HepG2 (cell line): ENCODE data around the gene ANKS1B. TPM values are rescaled to one million over a fixed set of nuclear protein-coding genes. Genes with fewer than 3 reads are reported as not detected.

Source experiments
- ATAC-seq: fragments of 200-7000 bp; cut with Tn5 transposase; 3 replicates; pipeline ENCODE4 v1.9.1; 2020; ENCODE audit warnings: mild to moderate bottlenecking, moderate library complexity
- BruUV-seq: library from RNA; stranded (reverse); fragments of 400-500 nt; replicated peaks from 2 replicates; lab custom pipeline; 2021; lab: Mats Ljungman, UMichigan
- CTCF ChIA-PET: fragments of 300-600 bp; formaldehyde crosslinking; extraction: SDS; loops from one replicate; lab custom pipeline; 2021; ENCODE audit warnings: low total read pairs, inconsistent platforms, low intra/inter-chr PET ratio; lab: Yijun Ruan, JAX
- POLR2A ChIA-PET: fragments of 350-600 bp; sonication (Branson Sonifier 250); formaldehyde crosslinking; loops from one replicate; lab custom pipeline; 2020; ENCODE audit warnings: antibody characterized with exemption, inconsistent platforms; lab: Yijun Ruan, JAX
- DNase-seq: peaks from one replicate; pipeline ENCODE4 v3.0.0-alpha.2; 2015; ENCODE audit warnings: low spot score
- FAIRE-seq: peaks from 3 replicates; lab custom pipeline; 2011; peaks lifted over from hg19 to GRCh38; lab: Jason Lieb, UNC
- H2AFZ ChIP-seq: one replicate; pipeline ENCODE4 v1.6.1; 2011; ENCODE audit warnings: low read length, inconsistent platforms
- H3K27ac ChIP-seq: fragments of 300-600 bp; 3 replicates; pipeline ENCODE4 v1.8.0; 2011; ENCODE audit warnings: mixed run types, mild to moderate bottlenecking, mixed read lengths, low read length, inconsistent platforms; ENCODE audit not compliant: insufficient read depth; ENCODE audit errors: extremely low read length
- H3K27me3 ChIP-seq, 2 experiments: fragments of 200-600 bp in 1 of 2; 2 replicates in 1 of 2; 3 replicates in 1 of 2; pipeline versions ENCODE4 v1.6.0 to v1.8.0; 2011; ENCODE audit warnings: low read length in 2 of 2, mild to moderate bottlenecking in 2 of 2, moderate library complexity in 2 of 2, inconsistent platforms in 1 of 2; ENCODE audit not compliant: insufficient read depth in 2 of 2, control insufficient read depth in 1 of 2
- H3K36me3 ChIP-seq, 2 experiments: fragments of 200-600 bp in 1 of 2; replicated peaks in 1 of 2; 2 replicates in 1 of 2; 3 replicates in 1 of 2; pipeline versions ENCODE4 v1.5.1 to v1.8.0; 2011; ENCODE audit warnings: low read length in 2 of 2, inconsistent platforms in 1 of 2; ENCODE audit not compliant: insufficient read depth in 2 of 2, control insufficient read depth in 1 of 2
- H3K4me1 ChIP-seq: 2 replicates; pipeline ENCODE4 v1.5.1; 2012; ENCODE audit warnings: low read length, inconsistent platforms; ENCODE audit not compliant: insufficient read depth
- H3K4me2 ChIP-seq: 2 replicates; pipeline ENCODE4 v1.6.0; 2011; ENCODE audit warnings: low read depth, low read length, inconsistent platforms
- H3K4me3 ChIP-seq, 3 experiments: fragments of 200-600 bp in 1 of 3; sonication (generic), shearing (Covaris generic) in 1 of 3; replicated peaks in 1 of 3; 2 replicates each; pipeline ENCODE4 v1.5.1; 2011 to 2016; ENCODE audit warnings: low read length in 3 of 3, inconsistent platforms in 2 of 3, low read depth in 2 of 3, mild to moderate bottlenecking in 2 of 3, control low read depth in 1 of 3, mixed read lengths in 1 of 3; ENCODE audit not compliant: insufficient read depth in 1 of 3
- H3K79me2 ChIP-seq: one replicate; pipeline ENCODE4 v1.6.1; 2011; ENCODE audit warnings: low read length, inconsistent platforms; ENCODE audit not compliant: insufficient read depth
- H3K9ac ChIP-seq: 2 replicates; pipeline ENCODE4 v1.6.0; 2011; ENCODE audit warnings: mild to moderate bottlenecking, low read depth, low read length, inconsistent platforms; ENCODE audit not compliant: insufficient read depth
- H3K9me3 ChIP-seq: 2 replicates; pipeline ENCODE4 v1.5.1; 2012; ENCODE audit warnings: mild to moderate bottlenecking, low read length
- H4K20me1 ChIP-seq: 2 replicates; pipeline ENCODE4 v1.6.0; 2011; ENCODE audit warnings: inconsistent platforms, mild to moderate bottlenecking, low read length, moderate library complexity; ENCODE audit not compliant: insufficient read depth
- EEA1 ChIP-seq: sonication (generic); formaldehyde crosslinking; IDR thresholded peaks from 2 replicates; pipeline ENCODE4 v1.5.1; 2020; ENCODE audit warnings: mild to moderate bottlenecking, missing genetic modification reagents, borderline replicate concordance
- EHMT2 ChIP-seq: fragments of 200-600 bp; sonication (generic); IDR thresholded peaks from 2 replicates; pipeline ENCODE4 v1.7.0; 2017; ENCODE audit warnings: antibody characterized with exemption, low read depth, low read length, borderline replicate concordance
- HMGXB3 ChIP-seq: sonication (generic); formaldehyde crosslinking; IDR thresholded peaks from 2 replicates; pipeline ENCODE4 v1.4.0; 2020; ENCODE audit warnings: missing genetic modification reagents, borderline replicate concordance
- KLF6 ChIP-seq: IDR thresholded peaks from 2 replicates; pipeline ENCODE4 v1.8.0; 2016; ENCODE audit warnings: missing biosample characterization, missing genetic modification reagents
- NPAS2 ChIP-seq: sonication (generic); formaldehyde crosslinking; IDR thresholded peaks from 2 replicates; pipeline ENCODE4 v1.8.0; 2022; ENCODE audit warnings: mild to moderate bottlenecking, missing genetic modification reagents, borderline replicate concordance
- ZNF235 ChIP-seq: sonication (generic); formaldehyde crosslinking; IDR thresholded peaks from 2 replicates; pipeline ENCODE4 v1.8.1; 2023; ENCODE audit warnings: mild to moderate bottlenecking, missing genetic modification reagents, borderline replicate concordance
- ZNF713 ChIP-seq: sonication (generic); formaldehyde crosslinking; IDR thresholded peaks from 2 replicates; pipeline ENCODE4 v1.4.0; 2020; ENCODE audit warnings: mild to moderate bottlenecking, missing genetic modification reagents
- WGBS: methylation state at CpG from one replicate; pipeline ENCODE4 v1.1.6; 2017; ENCODE audit warnings: low lambda C conversion rate; 5-methylcytosine and 5-hydroxymethylcytosine counted together
- in situ Hi-C: cut with HindIII; loops from 2 replicates; pipeline ENCODE4 v1.10.0; 2017; ENCODE audit warnings: low pct_unique_long_range_greater_than_20kb; ENCODE audit not compliant: extremely low pct_ligation_motif_present
- intact Hi-C: fragments of 100-400 bp; cut with micrococcal nuclease; formaldehyde crosslinking; loops from one replicate; pipeline ENCODE4 v1.10.0; 2022; ENCODE audit not compliant: unreplicated experiment
- polyA plus RNA-seq, 8 experiments: library from polyadenylated mRNA; depleted of rRNA in 3 of 8; stranded (reverse) in 7 of 8; unstranded in 1 of 8; fragments of >200 nt; fragmentation: Illumina TruSeq in 4 of 8; extraction: Trizol in 4 of 8; gene quantifications; 2 replicates each; pipeline versions ENCODE4 v1.2.1 to v1.2.3, GENCODE V29; 2011 to 2016; ENCODE audit warnings: low read depth in 4 of 8, missing spikeins in 1 of 8, mixed read lengths in 1 of 8; ENCODE audit not compliant: insufficient read depth in 1 of 8
- total RNA-seq, 5 experiments: library from RNA; depleted of rRNA; stranded (reverse); fragments of >200 nt; fragmentation: Illumina TruSeq; extraction: Trizol; gene quantifications; 2 replicates each; pipeline ENCODE4 v1.2.3, GENCODE V29; 2016; ENCODE audit warnings: low read depth in 1 of 5
- TF ChIP-seq, protein P1 (sequence below): sonication (generic); formaldehyde crosslinking; IDR thresholded peaks from 2 replicates; pipeline ENCODE4 v1.5.1; 2020; ENCODE audit warnings: missing genetic modification reagents, mild to moderate bottlenecking, borderline replicate concordance
- TF ChIP-seq, protein P2 (sequence below): sonication (generic); formaldehyde crosslinking; IDR thresholded peaks from 2 replicates; pipeline ENCODE4 v1.8.0; 2022; ENCODE audit warnings: mild to moderate bottlenecking, missing genetic modification reagents, moderate library complexity

Gene ANKS1B
- total and polyA plus RNA-seq, 2 of the 13 experiments (the other 11 are each of a cell fraction or from before 2014, with no cell fraction given), result 0.15 TPM; not detected in 1

DNA sequence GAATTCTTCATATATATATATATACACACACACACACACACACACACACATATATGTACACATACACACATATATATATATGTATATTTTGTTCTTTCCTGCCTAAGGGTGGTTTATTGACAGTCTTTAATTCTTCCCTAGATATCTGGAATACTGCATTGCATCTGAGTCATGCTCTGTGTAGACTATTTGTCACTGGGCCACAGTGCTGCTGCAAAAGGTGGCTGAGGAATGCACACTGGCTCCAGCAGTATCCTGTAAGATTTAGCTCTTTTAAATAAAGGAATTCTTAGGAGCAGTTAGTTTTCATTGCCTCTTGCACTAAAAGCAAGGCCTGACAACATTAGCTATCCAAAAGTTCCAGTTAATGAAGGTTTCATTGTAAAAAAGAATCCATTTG, 1138.8 kb downstream of the ANKS1B start:
- no peak overlapping the region for H3K27ac ChIP-seq
- H3K4me1 ChIP-seq, result no peaks in the 10 kb centered on the region
- TF ChIP-seq ZNF235 (no peak), HMGXB3 (CRISPR knock-in tag) (no peak), EHMT2 (no peak), EEA1 (CRISPR knock-in tag) (no peak)
- H3K4me3 ChIP-seq, result no peak overlapping the region
- in situ Hi-C loops, result no loop called here
- no peak overlapping the region for H3K4me2 ChIP-seq
- ATAC-seq (no peak), FAIRE-seq (no peak), DNase-seq (no peak)
- H3K9ac ChIP-seq, result no peak overlapping the region
- no peaks in the 10 kb centered on the region for H4K20me1 ChIP-seq
- ChIA-PET CTCF (no interaction called here), POLR2A (no interaction called here)
- no TSS peak for BruUV-seq
- intact Hi-C loops, result no loop called here
- H3K27me3 ChIP-seq, result no peaks in the 10 kb centered on the region
- no peaks in the 10 kb centered on the region for H3K79me2 ChIP-seq
- H3K36me3 ChIP-seq, result no peaks in the 10 kb centered on the region
- no peak overlapping the region for H2AFZ ChIP-seq
- no peaks in the 10 kb centered on the region for H3K9me3 ChIP-seq

GRCh38 chr12:98840325-98840724, 1144.4 kb downstream of the ANKS1B start:
- H4K20me1 ChIP-seq, result no peaks in the 10 kb centered on the region
- ChIA-PET POLR2A (no interaction called here), CTCF (no interaction called here)
- no peaks in the 10 kb centered on the region for H3K36me3 ChIP-seq
- intact Hi-C loops, result no loop called here
- no peak overlapping the region for H3K27ac ChIP-seq
- ATAC-seq, result no peak
- in situ Hi-C loops, result no loop called here
- H3K9me3 ChIP-seq, result no peaks in the 10 kb centered on the region
- no peaks in the 10 kb centered on the region for H3K27me3 ChIP-seq
- TF ChIP-seq ZNF713 (no peak), NPAS2 (CRISPR knock-in tag) (no peak), KLF6 (no peak)
- TF ChIP-seq, protein P1, sequence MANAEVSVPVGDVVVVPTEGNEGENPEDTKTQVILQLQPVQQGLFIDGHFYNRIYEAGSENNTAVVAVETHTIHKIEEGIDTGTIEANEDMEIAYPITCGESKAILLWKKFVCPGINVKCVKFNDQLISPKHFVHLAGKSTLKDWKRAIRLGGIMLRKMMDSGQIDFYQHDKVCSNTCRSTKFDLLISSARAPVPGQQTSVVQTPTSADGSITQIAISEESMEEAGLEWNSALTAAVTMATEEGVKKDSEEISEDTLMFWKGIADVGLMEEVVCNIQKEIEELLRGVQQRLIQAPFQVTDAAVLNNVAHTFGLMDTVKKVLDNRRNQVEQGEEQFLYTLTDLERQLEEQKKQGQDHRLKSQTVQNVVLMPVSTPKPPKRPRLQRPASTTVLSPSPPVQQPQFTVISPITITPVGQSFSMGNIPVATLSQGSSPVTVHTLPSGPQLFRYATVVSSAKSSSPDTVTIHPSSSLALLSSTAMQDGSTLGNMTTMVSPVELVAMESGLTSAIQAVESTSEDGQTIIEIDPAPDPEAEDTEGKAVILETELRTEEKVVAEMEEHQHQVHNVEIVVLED (CRISPR knock-in tag), result no peak
- TF ChIP-seq, protein P2, sequence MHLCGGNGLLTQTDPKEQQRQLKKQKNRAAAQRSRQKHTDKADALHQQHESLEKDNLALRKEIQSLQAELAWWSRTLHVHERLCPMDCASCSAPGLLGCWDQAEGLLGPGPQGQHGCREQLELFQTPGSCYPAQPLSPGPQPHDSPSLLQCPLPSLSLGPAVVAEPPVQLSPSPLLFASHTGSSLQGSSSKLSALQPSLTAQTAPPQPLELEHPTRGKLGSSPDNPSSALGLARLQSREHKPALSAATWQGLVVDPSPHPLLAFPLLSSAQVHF, result no peak
- no peak overlapping the region for H3K4me3 ChIP-seq
- no peaks in the 10 kb centered on the region for H3K79me2 ChIP-seq
- FAIRE-seq, result no peak
- no peak for DNase-seq
- 5% methylated on average over 3 of the region's 3 CpGs for WGBS
- H3K4me2 ChIP-seq, result no peak overlapping the region
- no TSS peak for BruUV-seq
- no peak overlapping the region for H2AFZ ChIP-seq
- H3K4me1 ChIP-seq, result no peaks in the 10 kb centered on the region
- H3K9ac ChIP-seq, result no peak overlapping the region
